HG03575 (cell line): ENCODE measurements around the gene AVPR2.
A peak's percentile ranks its signal among the peaks of the same experiment; 100 is the strongest.

Source experiments
- ATAC-seq: cut with Tn5 transposase; IDR thresholded peaks from one replicate; pipeline ENCODE4 v1.9.1; 2021; ENCODE audit not compliant: unreplicated experiment, insufficient number of reproducible peaks, low FRiP score; ENCODE audit errors: extremely low read depth

AVPR2 gene

DNA sequence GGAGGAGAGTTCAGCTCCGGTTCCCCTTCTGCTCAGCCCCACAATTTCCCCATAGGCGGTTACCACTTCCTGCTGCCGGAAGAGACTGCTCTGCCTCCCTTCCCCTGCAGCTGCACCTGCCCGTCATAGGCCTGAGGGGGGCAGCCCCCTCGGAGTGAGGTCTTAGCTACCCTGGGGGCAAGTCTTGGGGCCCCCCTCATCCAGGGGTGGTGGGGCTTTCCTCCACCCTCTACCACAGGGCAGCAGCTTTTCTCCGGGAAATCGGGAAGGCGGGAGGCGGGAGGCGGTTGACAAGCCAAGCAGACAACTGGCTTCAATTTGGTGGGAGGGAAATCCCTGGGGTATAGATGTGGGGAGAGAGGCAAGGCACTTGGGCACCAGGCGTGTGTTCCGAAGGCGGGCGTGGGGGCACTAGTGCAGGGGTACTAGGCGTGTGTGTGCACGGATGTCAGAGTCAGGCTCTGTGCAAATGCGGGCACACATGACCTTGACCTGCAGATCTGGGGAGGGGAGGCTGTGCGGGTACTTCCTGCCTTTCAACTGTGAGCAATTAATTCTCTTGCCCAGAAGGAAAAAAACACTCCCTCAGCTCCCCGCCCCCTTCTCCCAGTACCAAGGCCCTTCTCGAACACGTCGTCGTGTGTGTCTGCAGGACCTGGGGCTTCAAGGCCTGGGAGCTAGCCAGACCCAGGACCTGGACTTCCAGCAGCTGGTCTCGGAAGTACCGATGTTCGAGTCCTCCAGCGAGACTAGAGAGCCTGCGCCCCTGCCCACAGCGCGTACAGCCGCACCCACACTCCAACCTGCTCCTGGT, 22.6 kb downstream of the AVPR2 start:
- ATAC-seq: no peak

DNA sequence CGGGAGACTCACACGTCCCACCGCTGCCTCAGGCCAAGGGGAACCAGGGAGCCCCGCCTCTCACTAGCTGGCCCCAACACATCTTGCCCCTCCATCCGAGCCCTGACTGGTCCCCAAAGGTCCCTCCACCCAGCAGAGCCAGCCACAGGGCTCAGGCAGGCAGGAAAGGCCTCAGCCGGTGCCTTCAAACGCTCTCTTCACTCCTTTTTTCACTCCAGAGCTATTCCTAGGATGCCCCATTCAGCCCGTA, 23.1 kb downstream of the AVPR2 start:
- ATAC-seq: no peak

DNA sequence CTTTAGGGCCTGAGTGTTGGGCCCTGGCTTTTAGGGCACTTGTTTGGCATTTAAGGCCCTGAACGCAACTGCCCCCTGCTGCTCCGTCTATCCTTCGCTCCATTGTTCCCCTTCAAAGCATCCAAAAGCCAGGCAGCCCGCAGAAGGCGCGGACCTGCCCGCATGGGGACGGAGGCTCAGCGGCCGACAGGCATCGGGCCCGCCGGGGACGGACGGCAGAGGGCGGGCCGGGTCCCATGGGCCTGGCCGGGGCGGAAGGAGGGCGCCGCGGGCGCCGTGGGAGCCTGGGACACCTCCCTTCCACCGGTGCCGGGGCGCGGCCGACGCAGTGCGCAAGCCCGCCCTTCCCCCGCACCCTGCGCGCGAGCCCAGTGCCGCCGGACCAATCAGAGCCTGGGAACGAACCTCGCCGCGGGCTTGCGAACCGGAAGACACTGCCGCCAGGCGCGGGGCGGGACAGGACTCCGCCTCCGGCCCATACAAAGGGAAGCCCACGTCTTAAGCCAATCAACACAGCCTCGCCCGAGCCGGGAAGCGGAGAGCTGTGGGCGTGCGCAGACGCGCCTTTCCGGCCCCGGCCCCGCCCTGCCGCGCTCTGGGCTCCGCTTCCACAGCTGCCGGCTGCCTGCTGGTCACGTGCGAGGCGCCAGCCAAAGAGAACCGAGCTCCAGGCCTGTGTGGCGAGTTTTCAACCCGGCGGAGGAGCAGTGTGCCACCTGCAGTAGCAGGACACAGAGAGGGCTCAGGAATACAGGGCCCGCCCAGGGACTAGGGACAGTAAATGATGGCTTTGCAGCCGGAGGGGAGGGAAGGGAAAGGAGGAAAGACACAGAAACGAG, 23.7 kb downstream of the AVPR2 start:
- ATAC-seq: peak; percentile 77

DNA sequence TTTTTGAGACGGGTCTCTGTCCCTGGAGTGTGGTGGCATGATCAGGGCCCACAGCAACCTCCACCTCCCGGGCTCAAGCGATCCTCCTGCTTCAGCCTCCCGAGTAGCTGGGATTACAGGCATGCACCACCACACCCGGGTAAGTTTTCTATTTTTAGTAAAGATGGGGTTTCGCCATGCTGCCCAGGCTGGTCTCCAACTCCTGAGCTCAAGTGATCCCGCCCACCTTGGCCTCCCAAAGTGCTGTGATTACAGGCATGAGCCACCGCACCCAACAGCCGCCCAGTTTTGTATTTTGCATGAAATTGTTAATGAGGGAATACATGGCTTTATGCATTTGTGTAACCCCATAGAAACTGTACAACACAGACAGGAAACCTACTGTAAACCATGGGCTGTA, 24.4 kb downstream of the AVPR2 start:
- no peak for ATAC-seq

DNA sequence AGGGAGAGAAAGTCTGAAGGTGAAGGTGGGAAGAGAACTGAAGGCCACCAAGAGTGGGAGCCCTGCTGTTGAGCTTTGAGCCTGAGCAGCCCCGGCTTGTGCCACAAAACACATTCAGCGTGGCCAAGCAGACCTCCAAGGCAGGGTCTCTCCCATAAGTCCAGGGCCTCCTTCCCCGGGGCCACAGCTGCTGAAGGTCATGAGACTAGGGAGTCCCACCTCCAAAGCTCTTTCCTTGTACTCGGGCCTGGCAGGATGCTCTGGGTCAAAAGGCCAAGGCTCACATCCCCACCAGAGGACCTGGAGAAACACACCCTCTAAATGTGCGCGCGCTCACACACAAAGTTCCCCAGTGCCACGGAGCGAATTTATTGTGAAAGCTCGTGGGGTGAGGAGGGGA, 25.1 kb downstream of the AVPR2 start:
- ATAC-seq: no peak

DNA sequence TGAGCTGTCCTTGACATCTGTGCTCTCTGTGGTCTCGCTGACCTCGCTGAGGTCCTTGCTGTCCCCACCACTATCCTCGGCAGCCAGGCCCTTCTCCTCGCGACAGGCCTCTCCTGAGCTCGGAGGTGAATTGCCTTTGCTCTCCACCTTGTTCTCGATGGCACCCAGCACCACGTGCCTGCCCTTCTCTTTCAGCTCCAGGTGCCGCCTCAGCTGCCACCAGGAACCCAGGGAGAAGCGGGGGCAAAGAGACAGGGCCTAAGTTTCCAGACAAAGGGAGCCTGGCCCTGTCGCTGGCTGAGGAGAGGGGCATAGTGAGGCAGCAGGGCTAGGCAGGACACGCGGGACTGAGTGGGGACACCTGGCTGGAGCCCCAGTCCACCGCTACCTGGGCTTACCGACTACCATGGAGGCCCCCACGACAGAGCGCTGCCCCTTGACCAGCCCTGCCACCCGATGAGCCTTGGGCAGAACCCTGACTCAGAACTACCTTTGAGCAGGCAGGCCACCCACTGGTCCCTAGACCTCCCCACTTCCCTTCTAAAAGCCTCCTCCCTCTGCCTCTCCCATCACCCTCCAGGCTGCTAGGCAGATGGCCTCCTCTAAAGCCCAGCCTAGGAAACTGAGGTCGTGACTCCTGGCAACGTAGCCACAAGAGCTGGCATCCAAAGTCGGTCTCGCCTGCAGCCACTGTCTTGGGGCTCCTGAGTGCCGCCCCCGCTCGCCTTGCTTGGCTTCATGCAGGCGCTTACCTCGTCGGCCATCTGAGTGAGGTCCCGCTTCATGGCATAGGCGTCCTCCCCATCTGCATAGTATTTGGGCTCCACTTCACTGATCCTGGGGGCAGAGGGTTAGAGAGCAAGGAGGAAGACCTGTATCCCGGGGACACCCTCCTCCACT, 25.8 kb downstream of the AVPR2 start:
- no peak for ATAC-seq

DNA sequence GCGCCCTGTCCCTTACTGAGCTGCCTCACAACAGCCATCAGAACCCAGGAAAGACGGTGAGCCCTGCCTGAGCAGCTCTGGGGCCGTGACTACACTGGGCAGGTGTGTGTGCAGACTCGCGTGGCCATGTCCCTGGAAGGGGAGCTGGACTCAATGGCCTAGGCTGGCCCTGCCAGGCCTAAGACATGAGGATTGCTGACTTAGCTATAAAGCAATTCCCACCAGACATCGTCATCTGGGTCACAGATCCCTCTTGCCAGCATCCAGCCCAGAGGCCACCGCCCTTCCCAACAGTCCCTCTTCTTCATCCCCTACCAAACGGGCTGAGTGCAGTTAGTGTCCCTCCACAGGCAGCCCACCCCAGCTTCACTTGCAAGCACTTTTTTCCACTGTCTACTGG, 26.7 kb downstream of the AVPR2 start:
- no peak for ATAC-seq

DNA sequence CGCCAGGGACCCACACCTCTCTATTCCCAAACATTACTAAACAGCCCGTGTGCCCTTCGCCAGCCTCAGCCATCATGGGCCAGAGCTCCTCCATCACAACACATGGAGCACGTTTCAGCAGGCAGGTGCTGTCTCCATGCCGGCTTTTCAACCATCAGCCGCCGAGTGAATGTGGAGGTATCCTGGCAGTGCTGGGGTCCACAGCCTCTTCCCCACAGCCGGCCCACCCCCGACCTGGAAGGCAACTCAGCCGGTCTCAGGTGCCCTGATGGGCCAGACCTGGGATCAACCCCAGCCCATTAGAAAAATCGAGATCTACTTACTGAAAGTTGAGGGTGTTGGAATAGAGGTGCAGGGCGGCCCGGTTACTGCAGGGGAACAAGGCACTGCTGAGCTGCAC, 27.3 kb downstream of the AVPR2 start:
- ATAC-seq: no peak

DNA sequence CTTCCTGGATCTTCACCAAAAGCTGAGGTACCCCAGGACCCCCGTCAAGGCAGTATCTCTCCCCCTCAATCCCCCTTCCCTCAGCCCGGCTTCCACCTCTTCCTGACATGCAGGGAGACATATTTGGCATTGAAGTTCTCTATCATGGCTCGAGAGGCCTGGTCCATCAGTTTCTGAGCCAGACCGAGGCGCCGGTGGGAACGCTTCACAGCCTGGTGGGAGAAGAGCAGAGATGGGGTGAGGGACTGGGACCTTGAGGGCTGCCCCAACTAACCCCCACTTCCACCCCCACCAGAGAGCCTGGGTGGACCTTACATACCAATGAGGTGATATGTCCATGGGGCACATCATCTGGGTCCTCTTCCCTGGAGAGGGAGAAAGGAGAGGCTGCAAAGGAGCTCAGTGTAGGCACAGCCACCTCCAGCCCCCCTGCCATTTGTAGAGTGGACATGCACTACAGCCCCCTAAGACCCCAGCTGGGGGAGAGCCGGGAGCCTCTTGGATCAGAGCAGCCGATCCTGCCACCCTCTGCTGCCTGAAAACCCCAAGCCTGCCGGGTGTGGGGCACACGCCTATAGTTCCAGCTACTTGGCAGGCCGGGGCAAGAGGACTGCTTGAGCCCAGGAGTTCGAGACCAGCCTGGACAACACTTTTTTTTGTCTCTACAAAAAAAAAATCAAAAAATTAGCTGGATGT, 27.9 kb downstream of the AVPR2 start:
- no peak for ATAC-seq

DNA sequence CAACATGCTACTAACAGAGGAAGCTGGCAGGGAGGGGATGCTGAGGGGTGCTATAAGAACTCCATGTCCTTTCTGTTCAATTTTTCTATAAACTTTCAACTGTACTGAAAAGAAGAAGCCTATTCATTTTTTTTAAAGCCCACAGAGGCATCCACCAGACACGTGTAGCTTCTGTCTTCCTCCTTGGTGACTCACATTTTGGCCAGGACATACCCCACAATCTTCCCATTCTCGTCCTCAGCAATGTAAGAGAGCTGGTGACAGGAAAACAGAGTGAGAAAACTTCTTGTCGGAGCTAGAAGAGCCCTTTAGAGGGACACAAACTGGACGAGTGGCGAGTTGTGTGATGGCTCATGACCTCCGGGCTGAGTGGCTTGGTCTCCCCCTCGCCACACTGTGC, 29.3 kb downstream of the AVPR2 start:
- ATAC-seq: no peak

DNA sequence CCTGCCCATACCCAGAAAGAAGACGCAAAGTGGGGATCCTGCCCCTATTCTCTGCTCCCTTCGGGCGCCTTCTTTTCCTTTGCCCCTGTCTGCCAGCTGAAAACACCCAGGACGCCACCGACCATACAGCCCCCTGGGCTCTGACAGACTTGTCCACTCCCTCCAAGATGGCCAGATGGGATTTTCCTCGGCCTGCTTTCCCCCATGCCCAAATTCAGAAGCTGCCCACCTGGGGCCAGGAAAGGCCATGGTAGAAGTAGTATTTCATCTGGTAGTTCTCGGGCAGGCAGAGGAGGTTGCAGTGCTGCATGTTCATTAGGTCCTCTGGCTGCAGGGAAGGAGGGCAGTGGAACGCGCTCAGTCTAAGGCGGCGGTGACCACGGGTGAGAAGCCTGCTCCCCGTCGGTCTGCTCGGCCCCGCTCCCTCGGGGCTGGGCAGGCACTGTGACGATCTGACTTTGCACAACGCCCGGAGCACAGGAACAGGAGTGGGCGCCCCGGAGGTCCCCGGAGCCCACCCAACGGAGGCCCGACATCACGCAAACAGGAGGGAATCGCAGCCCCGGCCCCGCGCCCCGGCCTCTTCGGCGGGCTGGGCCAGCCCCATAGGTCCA, 29.8 kb downstream of the AVPR2 start:
- ATAC-seq: no peak

DNA sequence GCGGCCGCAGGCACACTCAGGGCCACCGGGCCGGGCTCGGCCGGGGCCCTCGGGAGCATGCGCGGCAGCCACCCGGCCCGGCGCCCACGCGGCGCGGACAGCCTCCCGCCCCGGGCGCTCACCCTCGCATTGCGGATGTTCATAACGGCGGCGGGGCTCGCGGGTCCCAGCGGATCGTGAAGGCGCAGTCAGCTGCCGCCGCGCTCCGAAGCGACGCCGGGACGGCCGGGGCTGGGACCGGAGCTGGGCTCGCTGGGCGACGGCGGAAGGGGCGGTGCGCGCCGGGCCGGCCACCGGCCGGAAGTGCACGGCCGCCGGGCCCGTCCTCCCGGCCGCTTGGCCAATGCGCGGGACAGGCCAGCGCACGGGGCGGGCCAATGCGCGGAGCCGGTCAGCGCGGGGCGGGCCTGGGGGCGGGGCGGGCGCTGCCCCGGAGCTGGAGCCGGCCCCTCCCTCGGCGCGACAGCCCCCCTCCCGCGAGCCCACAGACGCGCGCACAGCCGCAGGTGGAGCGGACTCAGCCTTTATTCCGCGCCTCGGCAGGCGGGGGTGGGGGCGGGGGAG, 30.4 kb downstream of the AVPR2 start, which contains the start of gene NAA10:
Gene NAA10, minus strand, starts transcription at position 276 of the 564 bp plus-strand sequence. Its CDS starts 133 bp downstream, at position 143.
- no peak for ATAC-seq

DNA sequence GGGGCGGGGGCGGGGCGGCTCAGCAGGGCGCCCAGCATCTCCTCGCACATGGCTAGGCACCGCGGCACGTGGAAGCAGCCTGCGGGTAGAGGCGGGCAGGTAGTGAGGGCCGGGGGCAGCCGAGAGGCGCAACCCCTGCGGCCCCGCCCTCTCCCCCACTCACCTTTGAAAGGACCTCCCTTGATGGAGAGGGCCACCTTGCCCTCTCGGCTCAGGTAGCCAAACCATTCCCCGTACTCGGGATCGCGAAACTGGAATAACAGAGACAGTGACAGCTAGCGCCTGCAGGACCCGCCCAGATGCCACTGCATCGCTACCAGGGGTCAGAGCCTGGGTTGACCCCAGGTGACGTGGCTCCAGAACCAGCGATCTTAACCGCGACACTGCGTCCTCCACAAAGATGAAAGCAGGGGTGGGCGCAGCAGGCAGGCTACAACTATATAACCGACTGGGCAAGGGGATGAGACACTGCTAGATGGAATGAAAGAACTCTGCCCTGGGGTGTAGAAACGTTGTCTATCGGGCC, 30.9 kb downstream of the AVPR2 start:
- ATAC-seq: no peak

DNA sequence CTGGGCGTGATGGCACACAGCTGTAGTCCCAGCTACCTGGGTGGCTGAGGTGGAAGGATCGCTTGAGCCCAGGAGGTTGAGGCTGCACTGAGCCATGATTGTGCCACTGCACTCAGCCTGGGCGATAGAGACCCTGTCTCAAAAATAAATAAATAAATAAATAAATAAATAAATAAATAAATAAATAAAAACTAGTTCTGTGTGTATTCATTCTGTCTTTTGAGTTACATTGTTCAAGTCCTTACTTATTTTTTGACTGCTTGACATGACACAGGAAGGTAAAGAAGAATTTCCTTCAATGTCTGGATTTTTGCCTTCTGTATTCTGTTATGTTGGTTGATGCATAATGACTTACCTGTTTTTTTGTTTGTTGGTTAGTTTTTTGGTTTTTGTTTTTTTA, 32.6 kb downstream of the AVPR2 start:
- ATAC-seq: no peak

DNA sequence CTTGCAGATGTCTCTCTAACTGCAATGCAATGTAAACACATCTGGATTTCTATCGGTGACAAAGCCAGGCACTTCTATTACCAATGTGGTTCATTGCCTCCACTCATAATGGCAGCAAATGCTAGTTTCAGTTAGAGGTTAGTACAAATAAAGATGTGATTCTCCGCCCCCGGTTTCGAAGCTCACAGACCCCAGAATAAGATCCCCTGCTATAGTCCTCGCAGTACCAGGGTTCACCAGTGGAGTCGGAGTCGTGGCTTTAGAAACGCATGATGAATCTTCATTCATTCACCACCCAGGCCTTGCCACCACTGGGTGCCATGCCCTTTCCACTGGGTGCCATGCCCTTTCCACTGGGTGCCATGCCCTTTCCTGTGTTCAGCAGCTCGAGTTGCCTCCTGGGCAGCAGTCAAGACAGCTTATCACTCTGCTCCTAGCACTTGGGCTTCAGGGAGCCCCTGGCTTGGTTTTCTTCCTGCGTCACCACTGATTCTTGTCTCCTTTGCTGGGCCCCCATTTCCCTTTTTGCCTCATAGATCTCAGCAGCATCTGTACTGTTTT, 33.8 kb downstream of the AVPR2 start:
- no peak for ATAC-seq

DNA sequence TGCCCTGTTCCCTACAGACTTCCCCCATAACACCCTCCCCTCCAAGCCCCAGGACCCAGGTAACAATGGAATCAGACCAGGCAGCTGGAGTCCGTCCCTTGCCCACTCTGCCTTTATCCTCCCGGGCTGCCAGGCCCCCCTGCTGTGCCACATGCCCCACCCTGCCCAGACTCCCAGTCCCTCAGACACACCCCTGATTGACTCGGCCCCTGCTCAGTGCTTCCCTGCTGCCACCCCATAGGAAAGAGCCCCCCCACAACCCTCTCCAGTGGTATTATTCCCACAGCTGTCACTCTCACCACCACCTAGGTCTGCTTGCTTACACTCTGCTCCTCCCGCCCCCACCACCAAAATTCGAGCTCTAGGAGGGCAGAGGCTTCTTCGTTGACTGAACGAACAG, 35.1 kb downstream of the AVPR2 start:
- no peak for ATAC-seq

DNA sequence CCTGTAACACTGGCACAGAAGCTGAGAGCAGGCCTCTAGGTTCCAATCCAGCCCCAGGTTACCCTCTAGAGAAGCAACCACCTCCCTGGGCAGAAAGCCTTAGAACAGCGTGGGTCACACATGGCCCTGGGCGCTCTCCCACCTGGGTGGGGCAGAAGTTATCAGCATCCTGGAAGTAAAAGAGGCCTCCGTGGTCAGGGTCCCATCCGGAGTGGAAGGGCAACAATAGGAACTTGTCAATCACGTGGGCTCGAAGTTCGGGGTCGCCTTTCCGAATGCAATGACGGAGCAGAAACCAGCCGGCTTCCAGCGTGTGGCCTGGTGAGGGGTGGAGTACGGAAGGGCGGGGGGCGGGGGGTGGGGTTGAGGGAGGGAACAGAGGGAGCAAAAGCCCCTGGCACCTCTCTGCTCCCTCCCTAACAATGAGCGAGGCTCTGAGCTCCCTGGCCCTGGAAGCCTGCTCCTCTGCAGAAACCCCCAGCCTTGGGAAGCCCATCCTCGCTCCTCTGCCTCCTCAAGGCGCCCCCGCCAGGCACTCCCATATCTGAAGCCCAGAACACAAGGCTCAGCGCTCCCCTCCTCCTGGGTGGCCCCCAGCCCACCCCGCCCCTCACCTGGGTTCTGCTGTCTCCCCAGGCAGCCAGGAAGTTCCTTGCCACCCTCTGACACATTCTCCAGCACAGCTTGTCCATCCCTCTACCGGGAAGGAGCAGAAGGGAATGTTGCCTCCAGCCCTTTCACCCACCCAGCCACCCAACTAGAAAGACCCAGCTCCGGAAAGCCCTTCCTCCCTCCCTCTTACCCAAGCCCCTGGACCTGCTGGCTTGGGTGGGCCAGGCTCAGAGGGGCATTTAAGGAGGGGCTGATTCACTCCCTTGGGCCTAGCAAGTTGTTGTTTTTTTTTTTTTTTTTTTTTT, 37.1 kb downstream of the AVPR2 start:
- ATAC-seq: no peak
